ENCODE data around the gene EXOSC10. TPM values are rescaled to one million over a fixed set of nuclear protein-coding genes. Genes with fewer than 3 reads are reported as not detected.
A peak's percentile ranks its signal among the peaks of the same experiment; 100 is the strongest.
"Not testable (repeated sequence)": the region's sequence is repeated elsewhere in the genome, so short reads cannot be mapped to it uniquely, and the experiment has no call there.

The EXOSC10 gene
- total RNA-seq, 2 experiments from 2014 or later: 74.3 to 89.6 TPM

DNA sequence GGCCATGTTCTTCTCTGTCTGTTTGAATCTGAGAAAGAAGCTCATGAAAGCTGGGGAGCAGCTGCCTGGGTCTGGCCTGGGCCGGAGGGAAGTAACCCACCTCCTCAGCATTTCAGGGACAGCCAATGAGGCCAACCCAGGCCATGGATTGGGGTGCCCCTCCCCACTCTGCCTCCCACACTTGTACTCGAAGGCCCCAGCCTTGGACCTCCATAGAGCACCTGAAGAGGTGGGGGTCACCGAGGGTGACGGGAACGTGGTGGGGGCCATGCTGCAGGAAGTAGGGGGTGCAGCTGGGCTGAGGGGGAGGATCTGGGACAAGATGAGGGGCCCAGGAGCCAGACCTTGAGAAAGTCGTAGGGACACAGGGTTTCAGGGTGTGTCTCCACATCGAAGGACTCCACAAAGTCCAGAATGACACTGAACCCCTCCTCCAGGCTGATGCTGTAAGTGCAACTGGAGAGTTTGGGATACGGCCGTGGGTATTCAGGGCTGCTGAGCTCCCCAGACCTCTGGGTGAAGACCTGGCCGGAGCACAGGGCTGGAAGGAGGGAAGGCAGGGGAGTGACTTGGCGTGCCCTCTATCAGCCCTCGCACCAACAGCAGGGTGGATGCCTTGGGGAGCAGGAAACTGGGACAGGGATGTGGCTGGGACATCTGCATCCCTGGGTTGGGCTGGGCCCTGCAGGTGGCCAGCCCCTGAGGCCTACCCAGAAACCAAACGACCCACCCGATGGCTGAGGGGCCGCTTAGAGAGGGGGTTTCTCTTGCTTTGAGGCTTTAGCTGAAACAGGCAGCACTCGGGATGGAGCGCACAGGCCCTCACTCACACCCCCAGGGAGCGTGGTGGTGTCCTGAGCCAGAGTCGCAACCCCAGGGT is 56.4 kb downstream of the EXOSC10 start:
- ATAC-seq (no peak), DNase-seq (no peak)
- no peaks in the 10 kb centered on the region for H3K4me1 Mint-ChIP-seq
- H3K4me3 Mint-ChIP-seq: no peak overlapping the region
- no peaks in the 10 kb centered on the region for H3K36me3 Mint-ChIP-seq (ENCODE audit: low read depth)
- H3K9me3 Mint-ChIP-seq (ENCODE audit: low read depth): no peaks in the 10 kb centered on the region
- ChIA-PET CTCF (interaction anchor here (1.4 kb wide), 1 partner anchor 9 kb away, joined by 6 read pairs; no protein-coding TSS in a partner anchor), POLR2A (no interaction called here)
- intact Hi-C loops (cut with DNase I, micrococcal nuclease): no loop called here
- no peak overlapping the region for H3K27ac Mint-ChIP-seq
- no peaks in the 10 kb centered on the region for H3K27me3 Mint-ChIP-seq

DNA sequence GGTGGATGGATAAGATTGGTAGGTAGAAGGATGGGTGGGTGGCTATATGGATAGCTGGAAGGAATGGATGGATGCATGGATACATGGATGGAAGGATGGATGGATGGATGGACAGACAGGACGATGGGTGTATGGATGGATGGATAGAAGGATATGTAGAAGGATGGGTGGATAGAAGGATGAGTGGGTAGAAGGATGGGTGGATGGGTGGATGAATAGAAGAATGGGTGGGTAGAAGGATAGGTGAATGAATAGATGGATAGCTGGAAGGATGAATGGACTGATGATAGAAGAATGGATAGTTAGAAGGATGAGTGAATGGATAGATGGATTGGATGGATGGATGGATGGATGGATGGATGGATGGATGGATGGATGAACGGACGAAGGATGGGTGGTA is 57.6 kb downstream of the EXOSC10 start:
- H3K4me1 Mint-ChIP-seq: peaks cover 7% of the 10 kb centered on the region
- no peaks in the 10 kb centered on the region for H3K36me3 Mint-ChIP-seq (ENCODE audit: low read depth)
- intact Hi-C loops (cut with DNase I, micrococcal nuclease): no loop called here
- no peak for ATAC-seq
- no peak for DNase-seq
- H3K4me3 Mint-ChIP-seq: no peak overlapping the region
- CTCF ChIA-PET: no interaction called here
- H3K27ac Mint-ChIP-seq: no peak overlapping the region
- H3K27me3 Mint-ChIP-seq: no peaks in the 10 kb centered on the region
- no peaks in the 10 kb centered on the region for H3K9me3 Mint-ChIP-seq (ENCODE audit: low read depth)
- POLR2A ChIA-PET: no interaction called here

DNA sequence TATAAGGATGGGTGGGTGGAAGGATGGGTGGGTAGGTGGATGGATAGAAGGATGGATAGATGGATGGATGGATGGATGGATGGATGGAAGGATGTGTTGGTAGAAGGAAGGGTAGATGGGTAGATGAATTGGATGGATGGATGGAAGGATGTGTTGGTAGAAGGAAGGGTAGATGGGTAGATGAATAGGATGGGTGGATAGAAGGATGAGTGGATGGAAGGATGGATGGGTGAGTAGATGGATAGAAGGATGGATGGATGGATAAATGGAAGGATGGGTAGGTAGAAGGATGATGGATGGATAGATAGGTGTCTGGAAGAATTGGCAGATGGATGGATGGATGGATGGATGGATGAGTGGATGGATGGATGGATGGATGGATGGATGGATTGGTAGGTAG is 58.6 kb downstream of the EXOSC10 start:
- POLR2A ChIA-PET: no interaction called here
- Mint-ChIP-seq H3K36me3 (ENCODE audit: low read depth) (no peaks in the 10 kb centered on the region), H3K27me3 (no peaks in the 10 kb centered on the region), H3K4me1 (peaks cover 7% of the 10 kb centered on the region), H3K9me3 (ENCODE audit: low read depth) (no peaks in the 10 kb centered on the region), H3K27ac (no peak overlapping the region), H3K4me3 (no peak overlapping the region)
- DNase-seq: no peak
- ATAC-seq: no peak
- CTCF ChIA-PET: no interaction called here
- intact Hi-C loops (cut with DNase I, micrococcal nuclease): no loop called here

DNA sequence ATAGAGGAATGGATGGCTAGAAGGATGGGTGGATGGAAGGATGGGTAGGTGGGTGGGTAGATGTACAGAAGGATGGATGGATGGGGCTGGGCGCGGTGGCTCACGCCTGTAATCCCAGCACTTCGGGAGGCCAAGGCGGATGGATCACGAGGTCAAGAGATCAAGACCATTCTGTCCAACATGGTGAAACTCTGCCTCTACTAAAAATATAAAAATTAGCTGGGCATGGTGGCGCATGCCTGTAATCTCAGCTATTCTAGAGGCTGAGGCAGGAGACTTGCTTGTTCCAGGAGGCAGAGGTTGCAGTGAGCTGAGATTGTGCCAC is 59.6 kb downstream of the EXOSC10 start:
- H3K27ac Mint-ChIP-seq; H3K4me1 Mint-ChIP-seq; H3K4me3 Mint-ChIP-seq; DNase-seq; H3K27me3 Mint-ChIP-seq; H3K36me3 Mint-ChIP-seq (ENCODE audit: low read depth); ATAC-seq; POLR2A ChIA-PET; H3K9me3 Mint-ChIP-seq (ENCODE audit: low read depth); intact Hi-C loops (cut with DNase I, micrococcal nuclease): not testable (repeated sequence)
- CTCF ChIA-PET: interaction anchor here (0.6 kb wide), 1 partner anchor 698 kb away, joined by 3 read pairs; no protein-coding TSS in a partner anchor

DNA sequence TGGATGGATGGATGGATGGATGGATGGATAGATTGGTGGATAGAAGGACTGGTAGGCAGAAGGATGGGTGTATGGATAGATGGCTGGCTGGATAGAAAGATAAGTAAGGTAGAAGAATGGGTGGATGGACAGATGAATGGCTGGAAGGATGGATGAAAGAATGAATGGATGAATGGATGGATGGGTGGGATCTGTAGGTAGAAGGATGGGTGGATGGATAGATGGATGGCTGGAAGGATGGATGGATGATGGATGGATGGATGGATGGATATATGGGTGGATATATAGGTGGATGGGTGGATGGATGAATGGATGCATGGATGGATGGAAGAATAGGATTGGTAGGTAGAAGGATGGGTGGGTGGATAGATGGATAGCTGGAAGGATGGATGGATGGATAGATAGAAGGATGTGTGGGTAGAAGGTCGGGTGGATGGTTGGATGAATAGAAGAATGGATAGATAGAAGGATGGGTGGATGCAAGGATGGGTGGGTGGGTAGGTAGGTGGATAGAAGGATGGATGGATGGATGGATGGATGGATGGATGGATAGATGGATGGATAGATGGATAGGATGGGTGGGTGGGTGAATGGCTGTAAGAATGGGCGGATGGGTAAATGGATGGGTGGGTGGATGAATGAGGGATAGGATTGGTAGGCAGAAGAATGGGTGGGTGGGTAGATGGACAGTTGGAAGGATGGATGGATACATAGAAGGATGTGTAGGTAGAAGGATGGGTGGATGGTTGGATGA is 60.1 kb downstream of the EXOSC10 start:
- DNase-seq (no peak), ATAC-seq (no peak)
- Mint-ChIP-seq H3K4me1 (peaks cover 7% of the 10 kb centered on the region), H3K4me3 (no peak overlapping the region), H3K36me3 (ENCODE audit: low read depth) (no peaks in the 10 kb centered on the region), H3K27ac (no peak overlapping the region), H3K27me3 (no peaks in the 10 kb centered on the region), H3K9me3 (ENCODE audit: low read depth) (no peaks in the 10 kb centered on the region)
- ChIA-PET POLR2A (no interaction called here), CTCF (interaction anchor here (2.6 to 3.3 kb wide), 3 partner anchors 18 to 606 kb away, joined by 17 to 25 read pairs (median 22); partner anchors contain the start of gene EXOSC10)
- intact Hi-C loops (cut with DNase I, micrococcal nuclease): loop anchor here in 1 of 2 experiments (5.0 kb wide), 2 partner anchors 203 to 678 kb away; no protein-coding TSS in a partner anchor

DNA sequence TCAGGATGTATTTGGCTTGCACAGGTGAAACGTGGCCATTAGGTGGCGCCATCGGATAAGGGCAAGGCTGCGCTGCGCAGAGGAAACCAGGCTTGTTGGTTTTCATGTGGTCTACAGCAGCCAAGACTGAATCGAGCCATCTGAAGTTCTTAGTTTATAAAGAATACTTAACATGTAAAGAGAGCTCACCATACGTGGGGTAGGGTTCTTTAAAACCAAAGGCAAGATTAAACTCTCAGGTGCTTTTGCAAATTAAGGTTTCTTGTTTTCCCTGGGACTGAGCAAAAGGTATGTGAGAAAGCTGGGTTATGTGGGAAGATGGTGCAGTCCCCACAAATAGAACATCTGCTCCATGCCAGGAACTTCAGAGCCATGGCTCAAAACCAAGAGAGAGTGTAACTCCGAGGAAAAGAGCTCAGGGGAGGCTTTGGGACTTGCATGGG is 61.9 kb downstream of the EXOSC10 start:
- Mint-ChIP-seq H3K36me3 (ENCODE audit: low read depth) (no peaks in the 10 kb centered on the region), H3K27me3 (no peaks in the 10 kb centered on the region), H3K4me1 (peaks cover 7% of the 10 kb centered on the region), H3K4me3 (no peak overlapping the region), H3K9me3 (ENCODE audit: low read depth) (no peaks in the 10 kb centered on the region), H3K27ac (no peak overlapping the region)
- ChIA-PET POLR2A (interaction anchor here (0.6 to 1.1 kb wide), 3 partner anchors 25 to 608 kb away, joined by 3 to 8 read pairs (median 3); partner anchors contain the start of genes EXOSC10 and TARDBP), CTCF (interaction anchor here (0.5 to 4.1 kb wide), 91 partner anchors 8 to 815 kb away, joined by 3 to 40 read pairs (median 4); partner anchors contain the start of genes C1orf167, CENPS, EXOSC10 and MASP2)
- intact Hi-C loops (cut with DNase I, micrococcal nuclease): loop anchor here (1.0 to 5.0 kb wide), 7 partner anchors 23 to 712 kb away; partner anchors contain the start of genes SRM (in 2 of the 2) and EXOSC10 (in 1 of the 2)
- peak; percentile 99 for ATAC-seq
- DNase-seq: peak; percentile 95

DNA sequence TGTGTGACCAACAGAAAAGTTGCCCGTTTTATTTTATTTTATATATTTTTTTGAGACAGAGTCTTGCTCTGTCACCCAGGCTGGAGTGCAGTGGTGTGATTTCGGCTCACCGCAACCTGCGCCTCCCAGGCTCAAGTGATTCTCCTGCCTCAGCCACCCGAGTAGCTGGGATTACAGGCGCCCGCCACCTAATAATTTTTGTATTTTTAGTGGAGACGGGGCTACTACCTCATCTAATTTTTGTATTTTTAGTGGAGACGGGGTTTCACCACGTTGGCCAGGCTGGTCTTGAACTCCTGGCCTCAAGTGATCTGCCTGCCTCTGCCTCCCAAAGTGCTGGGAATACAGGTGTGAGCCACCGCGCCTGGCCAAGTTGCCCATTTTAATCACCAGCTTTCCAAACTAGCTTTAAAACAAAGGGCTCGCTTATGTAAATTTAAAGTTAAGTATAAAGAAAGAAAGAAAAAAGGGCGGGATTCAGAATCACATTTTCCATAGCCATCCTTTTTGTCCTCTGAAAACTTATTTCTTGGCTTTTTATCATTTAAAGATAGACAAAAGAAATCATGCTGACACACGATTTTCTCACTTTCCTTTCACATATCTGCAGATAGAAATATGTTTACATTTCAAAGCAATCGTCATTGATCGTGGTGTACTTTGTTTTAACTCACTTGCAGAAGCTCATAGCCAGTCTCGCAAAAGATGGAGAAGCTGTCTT is 62.5 kb downstream of the EXOSC10 start:
- not testable (repeated sequence) for H3K9me3 Mint-ChIP-seq (ENCODE audit: low read depth); H3K27ac Mint-ChIP-seq; H3K4me3 Mint-ChIP-seq; H3K4me1 Mint-ChIP-seq; DNase-seq; H3K36me3 Mint-ChIP-seq (ENCODE audit: low read depth); ATAC-seq; H3K27me3 Mint-ChIP-seq
- intact Hi-C loops (cut with DNase I, micrococcal nuclease): loop anchor here (1.0 to 5.0 kb wide), 7 partner anchors 23 to 712 kb away; partner anchors contain the start of genes SRM (in 2 of the 2) and EXOSC10 (in 1 of the 2)
- CTCF ChIA-PET: interaction anchor here (0.5 to 4.1 kb wide), 81 partner anchors 9 to 816 kb away, joined by 3 to 40 read pairs (median 4); partner anchors contain the start of genes C1orf167, CENPS, EXOSC10 and MASP2
- POLR2A ChIA-PET: interaction anchor here (0.6 to 1.1 kb wide), 3 partner anchors 24 to 609 kb away, joined by 3 to 8 read pairs (median 3); partner anchors contain the start of genes EXOSC10 and TARDBP

DNA sequence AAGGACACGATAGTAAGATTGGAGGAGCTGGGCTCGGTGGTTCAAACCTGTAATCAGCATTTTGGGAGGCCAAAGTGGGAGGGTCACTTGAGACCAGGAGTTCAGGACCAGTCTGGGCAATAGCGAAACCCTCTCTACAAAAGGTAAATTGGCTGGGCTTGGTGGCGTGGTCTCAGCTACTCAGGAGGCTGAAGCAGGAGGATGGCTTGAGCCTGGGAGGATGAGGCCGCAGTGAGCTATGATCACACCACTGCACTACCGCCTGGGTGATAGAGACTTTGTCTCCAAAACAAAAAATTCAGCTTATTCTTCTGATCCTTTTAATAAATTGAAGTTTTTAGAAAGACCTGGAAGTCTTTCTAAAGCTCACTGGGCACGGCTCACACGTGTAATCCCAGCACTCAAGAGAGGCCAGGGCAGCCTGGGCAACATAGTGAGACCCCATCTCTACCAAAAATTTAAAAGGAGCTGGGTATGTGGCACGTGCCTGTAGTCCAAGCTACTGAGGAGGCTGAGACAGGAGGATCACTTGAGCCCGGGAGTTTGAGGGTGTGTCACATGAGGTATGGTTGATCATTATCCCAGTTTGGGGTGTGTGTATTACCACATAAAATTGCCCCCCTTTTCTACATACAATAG is 67.9 kb downstream of the EXOSC10 start:
- ATAC-seq: no peak
- H3K4me1 Mint-ChIP-seq: no peaks in the 10 kb centered on the region
- intact Hi-C loops (cut with DNase I, micrococcal nuclease): no loop called here
- peaks cover 5% of the 10 kb centered on the region for H3K36me3 Mint-ChIP-seq (ENCODE audit: low read depth)
- H3K27ac Mint-ChIP-seq: no peak overlapping the region
- no peak for DNase-seq
- no peak overlapping the region for H3K4me3 Mint-ChIP-seq
- H3K9me3 Mint-ChIP-seq (ENCODE audit: low read depth): no peaks in the 10 kb centered on the region
- ChIA-PET POLR2A (interaction anchor here (0.7 to 1.2 kb wide), 2 partner anchors 11 to 19 kb away, joined by 4 to 5 read pairs; partner anchors contain the start of gene TARDBP), CTCF (interaction anchor here (0.6 to 0.7 kb wide), 3 partner anchors 22 to 612 kb away, joined by 3 read pairs; no protein-coding TSS in a partner anchor)
- no peaks in the 10 kb centered on the region for H3K27me3 Mint-ChIP-seq

DNA sequence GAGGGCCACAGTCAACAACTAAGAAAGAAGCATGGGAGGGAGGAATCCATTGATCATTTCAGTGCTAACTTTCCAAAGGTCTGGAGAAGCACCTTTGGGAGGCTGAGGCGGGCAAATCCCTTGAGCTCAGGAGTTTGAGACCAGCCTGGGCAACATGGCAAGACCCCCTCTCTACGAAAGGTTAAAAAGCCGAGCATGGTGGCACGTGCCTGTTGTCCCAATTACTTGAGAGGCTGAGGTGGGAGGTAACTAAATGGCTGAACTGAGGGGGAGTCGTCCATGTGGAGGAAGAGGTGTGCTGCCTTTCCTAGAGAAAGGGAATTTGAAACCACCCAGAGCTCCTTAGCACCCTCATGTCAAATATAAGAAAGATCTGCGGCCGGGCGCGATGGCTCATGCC is 68.8 kb downstream of the EXOSC10 start:
- Mint-ChIP-seq H3K27me3 (no peaks in the 10 kb centered on the region), H3K4me3 (no peak overlapping the region), H3K27ac (no peak overlapping the region), H3K4me1 (no peaks in the 10 kb centered on the region), H3K36me3 (ENCODE audit: low read depth) (peaks cover 10% of the 10 kb centered on the region), H3K9me3 (ENCODE audit: low read depth) (no peaks in the 10 kb centered on the region)
- ChIA-PET CTCF (interaction anchor here (0.7 kb wide), 1 partner anchor 21 kb away, joined by 3 read pairs; no protein-coding TSS in a partner anchor), POLR2A (no interaction called here)
- no peak for ATAC-seq
- intact Hi-C loops (cut with DNase I, micrococcal nuclease): no loop called here
- no peak for DNase-seq

DNA sequence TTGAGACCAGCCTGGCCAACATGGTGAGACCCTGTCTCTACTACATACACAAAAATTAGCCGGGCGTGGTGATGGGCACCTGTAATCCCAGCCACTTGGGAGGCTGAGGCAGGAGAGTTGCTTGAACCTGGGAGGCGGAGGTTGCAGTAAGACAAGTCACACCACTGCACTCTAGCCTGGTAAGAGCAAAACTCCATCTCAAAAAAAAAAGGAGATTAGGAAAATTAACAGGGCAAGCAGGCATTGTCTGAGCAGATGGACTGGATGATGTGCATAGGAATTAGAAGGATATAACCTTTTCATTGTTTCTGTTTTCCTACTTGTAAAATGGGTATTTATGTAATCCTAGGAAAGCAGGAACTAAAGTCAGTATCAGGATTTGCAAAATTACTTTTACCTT is 71.7 kb downstream of the EXOSC10 start:
- H3K4me1 Mint-ChIP-seq: peaks cover 17% of the 10 kb centered on the region
- no peaks in the 10 kb centered on the region for H3K9me3 Mint-ChIP-seq (ENCODE audit: low read depth)
- H3K27ac Mint-ChIP-seq: no peak overlapping the region
- DNase-seq (no peak), ATAC-seq (no peak)
- POLR2A ChIA-PET: no interaction called here
- no peaks in the 10 kb centered on the region for H3K27me3 Mint-ChIP-seq
- CTCF ChIA-PET: interaction anchor here (1.4 kb wide), 1 partner anchor 33 kb away, joined by 3 read pairs; no protein-coding TSS in a partner anchor
- intact Hi-C loops (cut with DNase I, micrococcal nuclease): no loop called here
- no peak overlapping the region for H3K4me3 Mint-ChIP-seq
- peaks cover 33% of the 10 kb centered on the region for H3K36me3 Mint-ChIP-seq (ENCODE audit: low read depth)
